Stimulated activated CD8-positive, alpha-beta memory T cell treated with anti-CD3 and anti-CD28 coated beads, Interleukin-7, amount 100 ng/mL, for 48 hours (primary cell): ENCODE data around the gene DPAGT1.
"Not testable (repeated sequence)": the region's sequence is repeated elsewhere in the genome, so short reads cannot be mapped to it uniquely, and the experiment has no call there.

ENCODE experiments used
- DNase-seq, 2 donors: peaks; one replicate each; pipeline ENCODE4 v3.0.0-alpha.2; 2020; ENCODE audit warnings: low read depth in 1 of 2; ENCODE audit errors: extremely low read depth in 1 of 2

Gene DPAGT1

GRCh38 chr11:119062779-119063178 lies 38.9 kb downstream of the DPAGT1 start:
- no peak for DNase-seq

GRCh38 chr11:119061256-119061655 lies 40.4 kb downstream of the DPAGT1 start:
- no peak for DNase-seq

- DNase-seq = not testable (repeated sequence)
These were observed 42.5 kb downstream of the DPAGT1 start for GRCh38 chr11:119059128-119059527.

DNA sequence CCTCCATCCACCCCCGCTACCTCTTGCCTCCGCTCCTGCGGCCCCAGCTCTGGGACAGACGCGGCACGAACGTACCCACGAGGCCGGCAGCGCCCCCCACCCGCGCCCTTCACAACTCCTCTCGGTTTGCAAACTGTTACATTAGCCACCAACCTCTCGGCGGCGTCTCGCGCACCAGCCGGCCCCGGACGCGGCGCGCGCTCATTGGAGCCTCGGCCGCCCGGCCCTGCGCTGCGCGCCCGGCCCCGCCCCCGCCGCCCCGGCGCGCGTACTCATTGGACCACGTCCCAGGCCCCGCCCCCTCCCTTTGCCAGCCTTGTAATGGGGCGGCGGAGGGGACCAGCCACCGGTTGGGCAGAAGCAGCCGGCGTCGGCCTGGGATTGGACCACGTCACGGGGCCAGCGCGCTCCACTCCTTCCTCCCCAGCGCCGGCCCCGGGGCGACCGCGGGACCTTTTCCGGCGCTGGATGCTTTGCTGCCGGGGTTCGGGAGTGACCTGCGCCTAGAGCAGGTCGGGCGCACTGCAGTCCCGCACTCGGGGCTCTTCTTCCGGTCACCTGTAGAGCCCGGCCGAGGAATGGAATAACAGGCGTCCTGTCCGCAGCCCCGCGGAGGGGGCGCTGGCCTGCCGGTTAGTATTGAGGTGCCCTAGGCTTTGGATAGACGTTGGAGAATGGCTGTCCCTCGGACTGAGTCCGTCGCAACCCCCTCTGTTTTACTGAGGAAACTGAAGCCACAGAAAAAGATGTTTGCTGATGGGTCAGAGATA lies 44.5 kb downstream of the DPAGT1 start, which contains the start of gene HYOU1:
Gene HYOU1 (minus strand): TSS at position 206 of the 770 bp plus-strand sequence. CDS start 1,045 bp downstream, outside the sequence.
- peak; percentile 96 to 97 for DNase-seq

DNA sequence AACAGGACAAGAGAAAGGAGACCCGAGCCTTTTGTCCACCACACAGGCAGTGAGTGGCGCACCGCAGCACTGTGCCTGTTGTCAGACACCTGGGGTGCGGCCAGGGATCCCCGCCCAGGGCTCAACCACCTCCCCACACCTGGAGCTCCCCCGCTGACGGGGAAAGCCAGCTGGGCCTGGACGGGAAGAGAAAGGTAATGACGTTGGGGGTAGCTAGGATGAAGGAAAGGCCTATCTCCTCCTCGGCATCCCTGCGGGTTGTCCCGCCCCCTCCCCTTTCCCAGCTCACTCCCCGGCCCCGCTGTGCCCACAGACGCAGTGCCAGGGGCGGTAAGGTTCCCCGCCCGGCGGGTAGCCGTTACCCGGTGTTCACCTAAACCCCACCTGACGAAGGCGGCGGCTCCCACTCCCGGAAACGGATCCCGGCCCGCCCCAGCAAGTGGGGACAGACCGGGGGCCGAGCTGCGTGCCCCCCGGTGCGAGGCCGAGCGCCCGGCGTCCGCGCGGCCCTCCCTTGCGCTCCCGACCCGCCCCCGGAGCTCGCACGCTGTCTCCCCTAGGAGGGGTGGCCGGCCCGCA lies 45.1 kb downstream of the DPAGT1 start:
- DNase-seq = no peak

GRCh38 chr11:119055901-119056300 lies 45.8 kb downstream of the DPAGT1 start:
- no peak for DNase-seq

GRCh38 chr11:119054418-119054817 lies 47.2 kb downstream of the DPAGT1 start:
- DNase-seq = no peak

DNA sequence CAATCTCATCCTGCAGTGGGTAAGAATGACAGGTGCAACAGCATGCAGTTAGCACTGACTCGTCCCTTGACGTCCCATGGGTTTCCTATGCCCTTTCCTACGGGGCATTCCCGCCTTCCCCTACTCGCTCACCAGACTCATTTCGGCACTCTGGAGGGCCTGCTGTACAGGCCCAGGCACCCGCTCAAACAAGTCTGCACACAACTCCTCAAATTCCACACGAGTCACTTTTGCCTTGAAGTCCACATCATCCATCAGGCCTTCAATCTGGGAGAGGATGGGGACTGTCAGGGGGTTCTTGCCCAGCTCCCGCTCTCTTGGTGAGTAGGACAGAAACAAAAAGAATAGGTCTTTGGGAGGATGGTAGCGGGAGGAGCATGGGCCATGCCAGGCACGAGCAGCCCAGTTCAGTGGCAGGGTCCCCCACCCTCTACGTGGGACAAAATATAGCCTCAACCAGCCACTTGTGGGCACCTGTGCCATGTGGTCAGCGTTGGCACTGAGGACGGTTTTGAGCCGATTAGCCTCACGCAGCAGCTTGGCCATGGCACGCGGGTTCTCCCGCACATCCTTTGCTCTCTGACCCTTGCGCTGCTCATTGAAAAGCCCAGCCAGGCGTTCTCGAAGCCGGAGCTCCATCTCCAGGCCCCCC lies 49.4 kb downstream of the DPAGT1 start:
- no peak for DNase-seq

GRCh38 chr11:119051440-119052162 lies 50.1 kb downstream of the DPAGT1 start:
- no peak for DNase-seq

GRCh38 chr11:119049081-119049480 lies 52.6 kb downstream of the DPAGT1 start:
- DNase-seq = no peak

DNA sequence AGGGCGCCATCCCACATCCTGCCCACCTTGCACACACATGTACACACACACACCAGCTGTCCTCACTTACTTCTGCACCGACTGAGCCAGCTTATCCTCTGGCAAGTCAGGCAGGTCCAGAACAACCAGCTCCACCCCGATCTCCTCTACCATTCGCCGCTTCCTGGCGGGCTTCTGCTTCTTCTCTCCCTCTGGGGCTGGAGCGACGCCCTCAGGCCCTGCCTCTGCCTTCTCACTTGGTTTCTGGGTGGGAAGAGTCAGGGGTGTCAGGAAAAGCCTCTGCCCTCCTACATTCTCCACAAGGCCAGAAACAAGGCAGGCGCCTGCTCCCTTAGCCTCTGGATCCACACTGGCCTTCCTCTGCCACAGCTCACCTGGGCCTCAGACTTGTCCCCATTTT lies 53.0 kb downstream of the DPAGT1 start:
- no peak for DNase-seq

DNA sequence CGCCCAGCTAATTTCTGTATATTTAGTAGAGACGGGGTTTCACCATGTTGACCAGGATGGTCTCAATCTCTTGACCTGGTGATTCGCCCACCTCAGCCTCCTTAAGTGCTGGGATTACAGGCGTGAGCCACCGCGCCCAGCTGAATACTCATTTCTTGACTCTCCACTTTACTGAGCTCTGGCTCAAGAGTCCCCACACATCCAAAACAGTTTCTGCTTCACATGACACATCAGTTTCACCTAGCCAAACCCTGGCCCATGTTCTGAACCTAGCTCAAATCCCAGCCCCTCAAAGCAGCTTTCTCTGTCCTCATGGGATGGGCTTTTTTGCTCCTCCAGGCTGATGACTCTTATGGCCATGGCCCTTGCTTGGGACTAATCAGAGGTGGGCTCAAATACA lies 54.4 kb downstream of the DPAGT1 start:
- DNase-seq = peak in 1 of 2 donors; percentile 25
